HG03097 (cell line): Measurements from ENCODE around the gene RTCA.
A peak's percentile ranks its signal among the peaks of the same experiment; 100 is the strongest.
"Not testable (repeated sequence)": the region's sequence is repeated elsewhere in the genome, so short reads cannot be mapped to it uniquely, and the experiment has no call there.

Experiments
- ATAC-seq: cut with Tn5 transposase; IDR thresholded peaks from one replicate; pipeline ENCODE4 v1.9.1; 2021; ENCODE audit not compliant: unreplicated experiment, low FRiP score

The RTCA gene

DNA sequence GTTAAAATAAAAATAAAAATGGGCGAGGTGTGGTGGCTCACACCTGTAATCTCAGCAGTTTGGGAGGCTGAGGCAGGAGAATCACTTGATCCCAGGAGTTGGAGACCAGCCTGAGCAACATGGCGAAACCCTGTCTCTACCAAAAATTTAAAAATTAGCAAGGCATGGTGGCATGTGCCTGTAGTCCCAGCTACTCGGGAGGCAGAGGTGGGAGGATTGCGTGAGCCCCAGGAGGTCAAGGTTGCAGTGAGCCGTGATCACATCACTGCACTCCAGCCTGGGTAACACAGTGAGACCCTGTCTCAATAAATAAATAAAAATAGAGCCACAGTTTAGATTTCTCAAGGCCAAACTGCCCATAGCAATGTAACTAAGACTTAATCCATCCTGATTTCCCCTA lies 9.7 kb upstream of the RTCA start:
- not testable (repeated sequence) for ATAC-seq

DNA sequence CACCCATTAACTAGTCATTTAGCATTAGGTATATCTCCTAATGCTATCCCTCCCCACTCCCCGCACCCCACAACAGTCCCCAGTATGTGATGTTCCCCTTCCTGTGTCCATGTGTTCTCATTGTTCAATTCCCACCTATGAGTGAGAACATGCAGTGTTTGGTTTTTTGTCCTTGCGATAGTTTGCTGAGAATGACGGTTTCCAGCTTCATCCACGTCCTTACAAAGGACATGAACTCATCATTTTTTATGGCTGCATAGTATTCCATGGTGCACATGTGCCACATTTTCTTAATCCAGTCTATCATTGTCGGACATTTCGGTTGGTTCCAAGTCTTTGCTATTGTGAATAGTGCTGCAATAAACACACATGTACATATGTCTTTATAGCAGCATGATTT lies 7.6 kb upstream of the RTCA start:
- not testable (repeated sequence) for ATAC-seq

DNA sequence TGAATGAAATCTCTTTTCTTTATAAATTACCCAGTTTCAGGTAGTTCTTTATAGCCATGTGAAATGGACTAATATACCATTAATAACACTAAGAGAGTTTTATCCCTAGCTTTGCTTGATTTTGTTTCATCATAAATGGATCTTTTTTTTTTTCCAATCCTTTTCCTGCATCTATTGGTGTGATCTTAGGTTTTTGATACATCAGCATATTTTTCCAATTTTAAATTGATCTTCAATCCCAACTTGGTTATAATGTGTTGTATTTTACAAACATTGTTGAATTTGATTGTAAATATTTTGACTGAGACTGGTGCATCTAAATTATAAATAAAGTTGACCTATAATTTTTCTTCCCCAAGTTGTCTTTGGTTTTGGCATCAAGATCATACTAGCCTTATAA lies 4.3 kb upstream of the RTCA start:
- ATAC-seq: no peak

DNA sequence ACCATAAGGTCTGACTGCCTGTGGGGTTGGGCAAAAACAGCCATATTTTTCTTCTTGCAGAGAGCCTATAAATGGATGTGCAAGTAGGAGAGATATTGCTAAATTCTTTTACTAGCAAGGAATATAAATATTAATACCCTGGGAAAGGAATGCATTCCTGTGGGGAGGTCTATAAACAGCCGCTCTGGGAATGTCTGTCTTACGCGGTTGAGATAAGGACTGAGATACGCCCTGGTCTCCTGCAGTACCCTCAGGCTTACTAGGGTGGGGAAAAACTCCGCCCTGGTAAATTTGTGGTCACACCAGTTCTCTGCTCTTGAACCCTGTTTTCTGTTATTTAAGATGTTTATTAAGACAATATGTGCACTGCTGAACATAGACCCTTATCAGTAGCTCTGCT lies 1.9 kb upstream of the RTCA start:
- ATAC-seq: not testable (repeated sequence)

DNA sequence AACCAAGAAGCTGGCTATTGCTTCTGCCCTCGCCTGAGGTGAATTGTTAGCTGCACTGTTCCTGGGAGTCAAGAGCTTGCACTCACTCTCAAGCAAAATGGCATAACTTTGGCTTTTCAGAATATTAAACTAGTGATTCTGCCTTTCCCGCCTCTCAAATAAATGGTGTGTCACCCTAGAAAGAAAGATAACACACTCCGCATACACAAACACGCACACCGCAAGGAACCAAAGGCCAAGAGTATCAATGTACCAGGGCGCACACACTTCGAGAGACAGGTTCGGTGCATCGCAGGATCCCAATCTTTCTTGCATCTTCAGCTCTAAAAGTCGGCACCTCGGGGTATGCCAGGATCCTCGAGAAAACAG lies 470 bp upstream of the RTCA start:
- peak; percentile 23 for ATAC-seq

DNA sequence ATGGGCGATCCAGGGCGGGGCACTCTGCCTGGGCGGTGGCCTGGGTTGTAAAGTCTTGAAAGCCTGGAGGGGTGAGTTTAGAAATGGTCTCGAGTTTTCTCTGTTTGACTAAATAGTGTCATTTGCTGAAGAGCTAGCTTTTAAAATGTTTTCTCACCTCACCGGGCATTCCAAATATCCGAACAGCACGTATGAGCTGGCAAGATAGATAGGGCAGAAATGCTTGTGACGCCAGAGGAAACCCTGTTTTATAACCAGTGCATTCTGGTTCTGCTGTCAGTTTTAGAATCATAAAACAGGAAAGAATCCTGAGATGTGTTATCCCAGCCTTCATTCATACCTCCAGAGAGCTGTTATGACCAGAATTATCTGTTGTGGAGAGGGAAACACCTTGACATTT lies 725 bp downstream of the RTCA start:
- peak; percentile 5 for ATAC-seq

DNA sequence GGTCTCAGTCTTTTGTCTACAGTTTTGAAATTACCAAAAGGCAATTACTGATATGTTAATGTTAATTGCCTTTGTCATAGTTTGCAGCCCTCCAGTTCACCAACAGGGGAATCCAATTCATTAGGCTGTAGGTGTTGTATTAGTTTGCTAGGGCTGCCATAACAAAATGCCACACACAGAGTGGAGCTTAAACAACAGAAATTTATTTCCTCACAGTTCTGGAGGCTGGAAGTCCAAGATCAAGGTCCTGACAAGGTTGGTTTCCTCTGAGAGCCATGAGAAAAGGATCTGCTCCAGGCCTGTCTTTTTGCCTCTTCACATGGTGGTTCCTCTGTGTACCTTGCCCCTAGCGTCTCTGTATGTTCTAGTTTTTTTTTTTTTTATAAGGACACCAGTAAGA lies 1.3 kb downstream of the RTCA start:
- no peak for ATAC-seq

DNA sequence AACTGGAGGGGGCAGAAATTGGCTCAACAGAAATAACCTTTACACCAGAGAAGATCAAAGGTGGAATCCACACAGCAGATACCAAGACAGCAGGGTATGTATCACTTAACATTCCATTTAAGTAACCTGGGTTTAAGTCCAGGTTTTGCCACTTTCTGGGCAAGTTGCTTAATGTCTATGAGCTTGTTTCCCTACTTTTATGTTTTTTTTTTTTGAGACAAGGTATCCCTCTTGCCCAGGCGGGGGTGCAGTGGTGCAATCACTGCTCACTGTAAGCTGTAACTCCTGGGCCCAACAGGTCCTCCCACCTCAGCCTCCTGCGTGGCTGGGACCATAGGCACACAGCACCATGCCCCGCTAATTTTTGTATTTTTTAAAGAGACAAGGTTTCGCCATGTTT lies 2.2 kb downstream of the RTCA start:
- no peak for ATAC-seq

DNA sequence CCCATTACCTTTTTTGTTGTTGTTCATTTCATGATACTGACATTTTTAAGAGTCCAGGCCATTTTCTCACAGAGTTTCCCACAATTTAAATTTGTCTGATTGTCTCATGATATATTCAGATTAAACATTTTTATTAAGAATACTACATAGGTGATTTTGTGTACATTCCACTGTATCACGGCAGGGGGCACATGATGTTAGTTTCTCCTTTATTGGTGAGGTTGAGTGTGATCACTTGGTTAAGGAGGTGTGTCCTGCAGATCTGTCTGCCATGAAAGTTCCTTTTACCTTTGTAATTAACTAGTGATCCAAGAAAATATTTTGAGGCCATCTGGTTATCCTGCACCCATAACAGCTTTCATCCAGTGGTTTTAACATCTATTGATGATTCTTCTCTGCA lies 11.8 kb downstream of the RTCA start:
- ATAC-seq: no peak

DNA sequence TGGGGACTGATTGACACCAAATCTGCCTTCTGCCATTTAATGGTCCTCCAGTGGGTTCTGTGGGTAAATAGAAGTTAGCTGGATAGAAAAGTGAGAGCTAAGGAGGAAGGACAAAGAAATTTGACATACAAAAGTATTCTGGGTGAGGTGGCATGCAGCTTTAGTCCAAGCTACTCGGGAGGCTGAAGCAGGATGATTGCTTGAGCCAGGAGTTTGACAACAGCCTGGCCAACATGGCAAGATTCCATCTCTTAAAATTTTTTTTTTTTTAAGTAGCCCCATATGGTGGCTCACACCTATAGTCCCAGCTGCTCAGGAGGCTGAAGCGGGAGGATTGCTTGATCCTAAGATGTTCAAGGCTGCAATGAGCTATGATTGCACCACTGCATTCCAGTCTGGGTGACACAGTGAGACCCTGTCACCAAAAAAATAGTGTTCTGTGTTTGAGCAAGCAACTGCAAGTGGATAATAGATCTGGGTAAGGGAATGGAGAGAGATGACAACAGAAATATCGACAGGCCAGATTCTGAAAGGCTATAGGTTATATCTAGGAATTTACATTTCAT lies 13.4 kb downstream of the RTCA start:
- no peak for ATAC-seq

DNA sequence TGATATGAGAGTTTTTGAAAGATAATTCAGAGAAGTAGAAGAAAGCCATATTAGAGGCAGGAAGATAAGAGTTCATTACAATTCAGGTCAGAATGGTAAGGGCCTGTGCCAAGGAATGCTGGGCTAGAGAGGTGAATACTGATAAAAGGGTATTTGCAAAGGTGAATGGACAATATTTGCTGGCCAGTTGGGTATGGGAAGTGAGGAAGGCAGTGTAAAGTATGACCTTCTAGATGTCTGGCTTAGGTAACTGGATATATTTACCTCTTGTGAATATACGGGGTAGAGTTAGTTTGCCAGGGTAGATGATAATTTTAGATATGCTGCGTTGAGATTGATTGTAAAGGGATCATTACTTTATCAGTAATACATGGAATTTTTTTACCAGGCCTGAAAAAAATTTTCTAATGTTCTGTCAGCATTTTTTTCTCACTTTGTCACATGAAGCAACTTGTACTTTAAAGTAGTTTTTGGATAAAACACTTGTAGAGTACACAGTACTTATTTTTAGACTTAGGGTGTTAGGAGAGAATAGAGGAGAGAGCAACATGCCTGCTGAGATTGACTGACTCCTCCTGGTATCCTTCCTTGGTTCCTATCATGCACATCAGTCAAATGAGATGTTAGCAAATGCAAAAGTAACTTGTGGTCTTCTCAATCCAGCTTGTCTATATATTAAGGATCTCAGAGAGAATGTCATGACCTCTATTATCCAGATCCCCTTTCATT lies 14.1 kb downstream of the RTCA start:
- ATAC-seq: no peak

DNA sequence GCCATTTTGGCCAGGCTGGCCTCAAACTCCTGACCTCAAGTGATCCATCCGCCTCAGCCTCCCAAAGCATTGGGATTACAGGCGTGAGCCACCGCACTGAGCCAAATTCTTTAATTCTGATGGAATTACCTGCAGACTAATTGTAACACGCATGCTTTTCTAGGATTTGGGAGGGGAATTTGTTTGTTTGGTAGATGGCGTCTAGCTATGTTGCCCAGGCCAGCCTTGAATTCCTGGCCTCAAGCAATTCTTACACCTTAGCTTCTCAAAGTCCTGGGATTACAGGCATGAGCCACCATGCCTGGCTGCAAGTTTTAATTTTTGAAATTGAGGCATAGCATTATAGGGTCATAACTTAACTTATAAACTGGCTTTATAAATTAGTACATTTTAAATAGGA lies 18.6 kb downstream of the RTCA start:
- ATAC-seq: no peak

DNA sequence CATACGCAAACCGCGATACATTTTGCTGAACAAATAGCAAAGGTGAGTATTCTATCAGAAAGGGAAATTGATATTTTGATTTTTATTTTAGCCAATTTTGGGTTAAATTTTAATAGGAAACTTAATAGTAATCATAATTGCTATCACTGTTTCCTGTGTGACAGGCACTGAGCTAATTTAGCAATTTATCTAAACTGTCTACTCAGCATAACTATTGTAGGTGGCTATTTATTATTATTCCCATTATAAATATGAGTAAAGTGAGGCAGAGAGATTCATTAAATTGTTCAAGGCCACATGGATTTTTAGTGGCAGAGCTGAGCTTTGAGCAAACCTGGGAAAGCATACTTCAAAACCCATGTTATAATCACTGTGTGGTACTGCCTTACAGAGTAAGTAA lies 21.1 kb downstream of the RTCA start:
- no peak for ATAC-seq

DNA sequence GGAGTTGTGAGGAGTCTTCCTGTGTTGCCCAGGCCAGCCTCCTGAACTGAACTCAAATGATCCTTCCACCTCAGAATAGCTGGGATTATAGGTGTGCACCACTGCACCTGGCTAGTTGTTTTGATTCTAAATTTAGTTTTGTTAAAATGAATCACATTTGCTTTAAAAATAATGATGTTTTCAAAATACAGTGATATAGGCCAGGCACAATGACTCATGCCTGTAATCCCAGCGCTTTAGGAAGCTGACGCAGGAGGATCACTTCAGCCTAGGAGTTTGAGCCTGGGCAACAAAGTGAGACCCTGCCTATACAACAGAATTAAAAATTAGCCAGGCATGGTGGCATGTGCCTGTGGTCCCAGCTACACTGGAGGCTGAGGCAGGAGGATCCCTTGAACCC lies 24.3 kb downstream of the RTCA start:
- no peak for ATAC-seq

DNA sequence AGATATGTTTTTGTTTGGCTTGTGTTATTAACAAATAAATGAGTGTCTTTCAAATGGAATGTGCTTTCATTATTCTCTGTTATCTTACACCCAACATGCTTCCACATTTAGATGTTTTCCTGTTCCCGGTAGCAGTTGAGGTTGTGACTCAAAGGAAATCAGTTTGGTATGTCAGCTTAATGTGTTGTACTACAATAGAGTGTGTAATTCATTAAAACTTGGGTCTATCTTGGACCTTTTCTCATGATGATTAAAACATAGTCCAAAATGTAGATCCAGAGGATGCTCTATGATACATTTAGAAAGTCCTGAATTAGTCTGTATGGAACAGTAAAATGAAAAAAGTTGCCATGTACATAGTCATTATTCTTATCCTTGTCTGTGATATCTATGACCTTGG lies 26.7 kb downstream of the RTCA start:
- ATAC-seq: no peak

DNA sequence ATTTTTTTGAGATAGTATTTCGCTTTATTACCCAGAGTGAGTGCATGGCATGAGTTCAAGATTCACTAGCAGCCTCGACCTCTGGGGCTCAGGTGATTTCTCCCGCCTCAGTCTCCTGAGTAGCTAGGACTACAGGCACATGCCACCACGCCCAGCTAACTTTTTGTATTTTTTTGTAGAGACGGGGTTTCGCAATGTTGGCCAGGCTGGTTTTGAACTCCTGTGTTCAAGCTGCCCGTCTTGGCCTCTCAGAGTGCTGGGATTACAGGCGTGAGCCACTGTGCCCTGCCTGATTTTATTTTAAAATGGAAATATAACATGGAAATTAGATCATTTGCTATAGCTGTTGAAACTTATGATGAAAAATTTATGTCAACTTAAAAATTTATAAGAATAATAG lies 30.1 kb downstream of the RTCA start:
- no peak for ATAC-seq

DNA sequence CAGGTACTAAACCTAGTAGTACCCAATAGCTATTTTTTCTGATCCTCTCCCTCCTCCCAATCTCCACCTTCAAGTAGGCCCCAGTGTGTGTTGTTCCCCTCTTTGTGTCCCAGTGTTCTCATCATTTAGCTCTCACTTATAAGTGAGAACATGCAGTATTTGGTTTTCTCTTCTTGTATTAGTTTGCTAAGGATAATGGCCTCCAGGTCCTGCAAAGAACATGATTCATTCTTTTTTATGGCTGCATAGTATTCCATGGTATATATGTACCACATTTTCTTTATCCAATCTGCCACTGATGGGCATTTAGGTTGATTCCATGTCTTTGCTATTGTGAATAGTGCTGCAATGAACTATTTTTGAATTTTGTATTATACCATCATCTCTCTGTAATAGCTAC lies 31.0 kb downstream of the RTCA start:
- not testable (repeated sequence) for ATAC-seq

DNA sequence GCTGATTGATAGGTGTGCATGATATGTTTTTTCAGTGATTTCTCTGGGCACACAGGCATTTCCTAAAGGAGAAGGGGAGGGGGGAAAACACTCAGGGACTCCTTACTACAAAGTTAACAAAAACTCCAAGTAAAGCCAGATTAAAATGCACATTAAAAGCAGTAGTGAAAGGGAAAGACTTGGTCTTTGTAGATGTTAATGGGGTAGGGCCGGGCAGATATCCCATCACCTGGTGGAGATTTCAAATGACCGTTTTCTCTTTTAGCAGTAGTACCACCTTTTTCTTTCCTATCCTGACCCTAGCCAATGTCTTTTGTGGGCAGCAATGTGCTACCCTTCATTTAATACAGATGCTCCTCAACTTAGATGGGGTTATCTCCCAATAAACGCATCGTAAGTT lies 32.5 kb downstream of the RTCA start:
- ATAC-seq: no peak

DNA sequence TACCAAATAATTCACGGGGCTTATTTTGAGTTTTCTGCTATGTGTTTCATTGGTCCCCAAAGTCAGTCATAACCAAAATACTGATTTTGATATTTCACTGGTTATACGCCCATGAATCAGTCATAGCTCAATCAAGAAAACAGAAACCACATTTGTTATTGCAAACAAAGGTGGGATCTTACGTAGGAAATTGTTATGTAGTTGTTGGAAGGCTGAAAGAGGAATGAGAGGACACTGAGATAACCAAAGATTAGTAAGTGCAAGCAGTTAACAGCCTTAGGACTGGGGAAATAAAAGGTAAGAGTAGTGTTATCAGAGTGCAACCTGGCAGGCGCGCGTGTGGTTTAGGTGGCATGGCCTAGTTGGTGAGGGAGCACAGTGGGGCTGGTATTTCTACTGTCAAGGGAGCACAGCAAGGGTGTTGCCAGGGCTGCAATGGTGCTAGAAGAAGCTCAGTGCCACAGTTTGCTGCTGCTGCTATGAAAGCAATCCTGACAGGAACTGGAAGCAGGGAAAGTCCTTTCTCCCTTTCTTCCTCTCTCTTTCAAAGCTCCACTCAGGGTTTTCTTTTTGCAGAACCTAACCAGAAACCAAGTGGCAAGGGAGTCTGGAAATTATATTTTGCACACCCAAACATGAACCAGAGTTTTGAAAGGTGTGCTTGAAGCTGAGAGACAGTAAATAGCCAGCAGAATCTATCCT lies 33.7 kb downstream of the RTCA start:
- ATAC-seq: no peak

DNA sequence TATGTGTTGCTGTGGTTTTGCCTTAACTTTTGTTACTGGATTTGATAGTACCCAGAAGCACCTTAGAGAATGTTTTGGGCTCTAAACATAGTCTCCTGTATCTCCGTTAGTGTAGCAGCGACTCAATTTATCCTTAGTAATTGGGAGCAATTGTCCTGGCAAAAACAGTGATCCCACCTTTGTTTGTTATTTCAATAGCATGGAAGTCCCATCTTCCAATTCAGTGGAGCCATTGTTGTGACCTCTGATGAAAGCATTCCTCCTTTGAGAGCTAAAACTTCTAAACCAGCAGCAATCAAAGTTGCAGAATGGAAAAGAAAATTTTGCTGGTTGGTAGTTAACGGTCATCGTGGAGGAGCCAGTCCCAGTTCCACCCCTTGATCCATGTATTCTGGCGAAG lies 34.7 kb downstream of the RTCA start:
- no peak for ATAC-seq

DNA sequence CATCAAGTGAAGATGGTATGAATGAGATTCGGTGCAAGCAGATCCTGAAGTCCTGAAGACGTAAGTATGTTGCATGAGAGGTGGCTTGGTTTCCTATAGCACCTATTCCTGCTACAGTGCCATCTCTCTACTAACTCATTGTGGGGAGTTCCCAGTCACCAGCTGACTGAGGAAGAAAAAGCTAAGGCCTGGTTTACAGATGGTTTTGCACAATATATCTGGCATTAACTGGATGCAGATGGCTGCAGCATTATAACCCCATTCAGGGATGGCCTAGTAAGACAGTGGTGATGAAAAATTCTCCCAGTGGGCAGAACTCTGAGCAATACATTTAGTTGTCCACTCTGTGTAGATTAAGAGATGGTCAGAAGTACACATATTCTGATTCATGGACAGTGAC lies 36.7 kb downstream of the RTCA start:
- no peak for ATAC-seq

DNA sequence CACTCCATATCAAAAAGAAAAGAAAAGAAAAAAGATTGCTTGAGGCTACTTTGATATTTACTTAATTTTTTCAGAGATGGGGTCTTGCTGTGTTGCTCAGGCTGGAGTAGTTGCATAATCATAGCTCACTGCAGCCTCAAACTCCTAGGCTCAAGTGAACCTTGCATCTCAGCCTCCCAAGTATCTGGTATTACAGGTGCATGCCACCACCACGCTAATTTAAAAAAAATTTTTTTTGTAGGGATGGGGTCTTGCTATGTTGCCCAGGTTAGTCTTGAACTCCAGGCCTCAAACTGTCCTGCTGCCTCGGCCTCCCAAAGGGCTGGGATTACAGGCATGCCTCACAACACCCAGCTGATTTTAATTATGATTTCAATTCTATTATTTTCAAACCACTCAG lies 38.2 kb downstream of the RTCA start:
- ATAC-seq: no peak
